ENCODE results near the gene NLRC5. TPM values are rescaled to one million over a fixed set of nuclear protein-coding genes. Genes with fewer than 3 reads are reported as not detected.

NLRC5 gene
- total RNA-seq, 4 donors from 2014 or later: 21.8 to 52.4 (median 32.0) TPM

DNA sequence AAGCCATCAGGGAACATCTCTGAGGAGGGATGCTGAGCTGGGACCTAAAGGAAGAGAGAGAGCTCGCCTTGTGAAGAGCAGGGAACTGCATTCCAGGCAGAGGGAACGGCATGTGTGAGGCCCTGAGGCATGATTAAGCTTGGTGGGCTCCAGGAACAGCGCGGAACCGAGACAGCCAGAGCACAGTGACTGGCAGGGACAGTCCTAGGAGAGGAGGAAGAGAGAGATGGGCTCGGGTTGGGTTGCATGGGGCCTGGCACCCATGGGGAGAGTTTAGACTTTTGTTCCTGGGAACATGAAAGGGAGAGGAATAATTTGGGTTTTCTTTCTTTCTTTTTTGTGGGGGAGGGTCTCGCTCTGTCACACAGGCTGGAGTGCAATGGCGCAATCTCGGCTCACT lies 63.8 kb downstream of the NLRC5 start:
- intact Hi-C loops (cut with DNase I; ENCODE audit: low total_unique reads): no loop called here
- H3K4me3 ChIP-seq (ENCODE audit: low read depth, poor library complexity, severe bottlenecking): no peak overlapping the region
- no peak for DNase-seq (ENCODE audit: low spot score in 2 of 2)
- 92 to 93% methylated on average over 9 of the region's 9 CpGs for WGBS, 2 donors
- TF ChIP-seq POLR2A (IDR thresholded peaks at IDR 0.05): no peak
- TF ChIP-seq, protein P1, sequence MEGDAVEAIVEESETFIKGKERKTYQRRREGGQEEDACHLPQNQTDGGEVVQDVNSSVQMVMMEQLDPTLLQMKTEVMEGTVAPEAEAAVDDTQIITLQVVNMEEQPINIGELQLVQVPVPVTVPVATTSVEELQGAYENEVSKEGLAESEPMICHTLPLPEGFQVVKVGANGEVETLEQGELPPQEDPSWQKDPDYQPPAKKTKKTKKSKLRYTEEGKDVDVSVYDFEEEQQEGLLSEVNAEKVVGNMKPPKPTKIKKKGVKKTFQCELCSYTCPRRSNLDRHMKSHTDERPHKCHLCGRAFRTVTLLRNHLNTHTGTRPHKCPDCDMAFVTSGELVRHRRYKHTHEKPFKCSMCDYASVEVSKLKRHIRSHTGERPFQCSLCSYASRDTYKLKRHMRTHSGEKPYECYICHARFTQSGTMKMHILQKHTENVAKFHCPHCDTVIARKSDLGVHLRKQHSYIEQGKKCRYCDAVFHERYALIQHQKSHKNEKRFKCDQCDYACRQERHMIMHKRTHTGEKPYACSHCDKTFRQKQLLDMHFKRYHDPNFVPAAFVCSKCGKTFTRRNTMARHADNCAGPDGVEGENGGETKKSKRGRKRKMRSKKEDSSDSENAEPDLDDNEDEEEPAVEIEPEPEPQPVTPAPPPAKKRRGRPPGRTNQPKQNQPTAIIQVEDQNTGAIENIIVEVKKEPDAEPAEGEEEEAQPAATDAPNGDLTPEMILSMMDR (IDR thresholded peaks at IDR 0.05): no peak

DNA sequence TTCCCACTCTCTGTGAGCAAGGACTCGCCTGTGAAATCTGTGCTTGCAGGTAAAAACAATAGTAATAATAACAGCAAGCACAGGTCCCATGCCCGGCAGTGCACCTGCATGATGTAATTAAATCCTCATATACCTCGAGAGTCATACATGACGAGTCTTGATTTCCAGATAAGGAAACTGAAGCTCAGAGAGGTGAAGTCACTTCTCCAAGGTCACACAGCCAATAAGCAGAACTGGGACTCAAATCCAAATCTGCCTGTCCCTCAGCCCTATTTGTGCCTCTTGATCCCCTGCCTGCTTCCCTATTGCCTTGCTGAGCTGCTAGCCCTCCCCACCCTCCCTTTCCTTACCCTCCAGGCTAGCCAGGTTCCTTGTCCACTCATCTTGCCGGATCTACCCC lies 65.0 kb downstream of the NLRC5 start:
- intact Hi-C loops (cut with DNase I; ENCODE audit: low total_unique reads): no loop called here
- no peak overlapping the region for H3K4me3 ChIP-seq (ENCODE audit: low read depth, poor library complexity, severe bottlenecking)
- no peak for TF ChIP-seq POLR2A (IDR thresholded peaks at IDR 0.05)
- TF ChIP-seq, protein P1 (IDR thresholded peaks at IDR 0.05): no peak
- 90 to 97% methylated on average over 5 of the region's 5 CpGs for WGBS, 2 donors
- DNase-seq (ENCODE audit: low spot score in 2 of 2): no peak

- no peak overlapping the region for H3K4me3 ChIP-seq (ENCODE audit: low read depth, poor library complexity, severe bottlenecking)
- TF ChIP-seq, protein P1 (IDR thresholded peaks at IDR 0.05): no peak
- no peak for TF ChIP-seq POLR2A (IDR thresholded peaks at IDR 0.05)
- 86 to 90% methylated on average over 7 of the region's 7 CpGs for WGBS, 2 donors
- intact Hi-C loops (cut with DNase I; ENCODE audit: low total_unique reads): no loop called here
- no peak for DNase-seq (ENCODE audit: low spot score in 2 of 2)
Measured at GRCh38 chr16:57054771-57055170, 65.4 kb downstream of the NLRC5 start.

DNA sequence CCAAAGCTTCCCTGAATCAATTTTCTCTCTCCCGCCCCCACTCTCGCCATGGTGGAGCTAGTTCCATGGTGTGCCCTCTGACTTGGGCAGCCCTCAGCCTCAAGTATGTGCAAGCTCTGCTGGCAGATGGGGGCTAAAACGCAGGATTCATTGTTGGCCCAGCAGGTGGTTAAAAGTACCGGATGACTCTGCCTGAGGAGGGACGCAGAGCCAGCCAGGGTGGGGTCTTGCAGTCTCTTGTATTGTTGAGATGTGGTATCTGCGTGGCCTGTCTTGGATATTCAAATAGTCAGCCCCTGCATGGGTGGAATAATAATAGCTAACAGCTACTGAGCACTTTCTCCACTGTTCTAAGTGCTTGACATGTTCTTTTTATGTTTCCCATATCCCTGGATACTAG lies 66.3 kb downstream of the NLRC5 start:
- intact Hi-C loops (cut with DNase I; ENCODE audit: low total_unique reads): no loop called here
- no peak for DNase-seq (ENCODE audit: low spot score in 2 of 2)
- 85 to 87% methylated on average over 6 of the region's 6 CpGs for WGBS, 2 donors
- no peak for TF ChIP-seq POLR2A (IDR thresholded peaks at IDR 0.05)
- TF ChIP-seq, protein P1 (IDR thresholded peaks at IDR 0.05): no peak
- no peak overlapping the region for H3K4me3 ChIP-seq (ENCODE audit: low read depth, poor library complexity, severe bottlenecking)

- TF ChIP-seq, protein P1 (IDR thresholded peaks at IDR 0.05): no peak
- no peak for TF ChIP-seq POLR2A (IDR thresholded peaks at IDR 0.05)
- H3K4me3 ChIP-seq (ENCODE audit: low read depth, poor library complexity, severe bottlenecking): no peak overlapping the region
- no peak for DNase-seq (ENCODE audit: low spot score in 2 of 2)
- WGBS, 2 donors: 82 to 84% methylated on average over 8 to 9 of the region's 9 CpGs
- intact Hi-C loops (cut with DNase I; ENCODE audit: low total_unique reads): no loop called here
Measured at GRCh38 chr16:57058291-57058861, 69.0 kb downstream of the NLRC5 start.

Measured in lower leg skin (tissue), 4 donors.